HEK293 (cell line): Measurements from ENCODE around the gene MED28.
A peak's percentile ranks its signal among the peaks of the same experiment; 100 is the strongest.

Experiments
- CTCF ChIA-PET: fragments of 350-600 bp; formaldehyde crosslinking; extraction: SDS; loops from one replicate; lab custom pipeline; 2021; ENCODE audit warnings: antibody characterized with exemption; lab: Yijun Ruan, JAX
- POLR2A ChIA-PET: fragments of 300-600 bp; formaldehyde crosslinking; extraction: SDS; loops from one replicate; lab custom pipeline; 2020; ENCODE audit warnings: antibody characterized with exemption, inconsistent platforms; lab: Yijun Ruan, JAX
- H3K27ac ChIP-seq: fragments of 200-500 bp; sonication (Bioruptor generic); 2 replicates; pipeline ENCODE4 v1.5.1; 2014; ENCODE audit warnings: low read depth, low read length, control low read depth, inconsistent platforms; ENCODE audit errors: extremely low read depth
- H3K36me3 ChIP-seq, 2 experiments: fragments of 200-500 bp in 1 of 2; sonication (Bioruptor generic) in 1 of 2; 1 replicate in 1 of 2; 2 replicates in 1 of 2; pipeline ENCODE4 v1.5.1; 2014 to 2017; ENCODE audit warnings: inconsistent platforms in 2 of 2, low read length in 2 of 2; ENCODE audit not compliant: control insufficient read depth in 2 of 2, insufficient read depth in 1 of 2
- H3K4me1 ChIP-seq: fragments of 200-500 bp; sonication (Bioruptor generic); 2 replicates; pipeline ENCODE4 v1.5.1; 2014; ENCODE audit warnings: mild to moderate bottlenecking, low read length, inconsistent platforms; ENCODE audit not compliant: control insufficient read depth, insufficient read depth
- H3K4me3 ChIP-seq: 2 replicates; pipeline ENCODE4 v1.5.1; 2011; ENCODE audit warnings: low read depth, mild to moderate bottlenecking, control low read depth, low read length, moderate library complexity
- H3K9me3 ChIP-seq: fragments of 200-500 bp; sonication (Bioruptor generic); 2 replicates; pipeline ENCODE4 v1.5.1; 2014; ENCODE audit warnings: low read depth, low read length, inconsistent platforms; ENCODE audit not compliant: control insufficient read depth, insufficient read depth
- BCL11B ChIP-seq: fragments of 450-650 bp; formaldehyde crosslinking; IDR thresholded peaks from 2 replicates; pipeline ENCODE4 v1.5.1; 2016; ENCODE audit warnings: low read depth, missing biosample characterization, missing genetic modification characterization
- SP2 ChIP-seq: fragments of 450-650 bp; formaldehyde crosslinking; IDR thresholded peaks from 2 replicates; pipeline ENCODE4 v1.5.1; 2016; ENCODE audit warnings: missing biosample characterization, missing genetic modification characterization
- ZBTB21 ChIP-seq: fragments of 450-650 bp; formaldehyde crosslinking; IDR thresholded peaks from 2 replicates; pipeline ENCODE4 v1.5.1; 2017; ENCODE audit warnings: missing biosample characterization, missing genetic modification characterization
- ZBTB48 ChIP-seq: fragments of 450-650 bp; formaldehyde crosslinking; IDR thresholded peaks from 2 replicates; pipeline ENCODE4 v1.5.1; 2016; ENCODE audit warnings: missing biosample characterization, missing genetic modification characterization
- ZNF140 ChIP-seq: fragments of 450-650 bp; formaldehyde crosslinking; IDR thresholded peaks from 2 replicates; pipeline ENCODE4 v1.5.1; 2016; ENCODE audit warnings: missing biosample characterization, missing genetic modification characterization
- ZNF155 ChIP-seq: fragments of 450-650 bp; formaldehyde crosslinking; IDR thresholded peaks from 2 replicates; pipeline ENCODE4 v1.5.1; 2016; ENCODE audit warnings: missing biosample characterization, missing genetic modification characterization
- ZNF169 ChIP-seq: fragments of 450-650 bp; formaldehyde crosslinking; IDR thresholded peaks from 2 replicates; pipeline ENCODE4 v1.5.1; 2016; ENCODE audit warnings: missing biosample characterization, missing genetic modification characterization
- ZNF221 ChIP-seq: fragments of 450-650 bp; formaldehyde crosslinking; IDR thresholded peaks from 2 replicates; pipeline ENCODE4 v1.5.1; 2017; ENCODE audit warnings: missing biosample characterization, missing genetic modification characterization, borderline replicate concordance
- ZNF48 ChIP-seq: fragments of 450-650 bp; formaldehyde crosslinking; IDR thresholded peaks from 2 replicates; pipeline ENCODE4 v1.5.1; 2016; ENCODE audit warnings: missing biosample characterization, missing genetic modification characterization
- ZNF549 ChIP-seq: fragments of 450-650 bp; IDR thresholded peaks from 2 replicates; pipeline ENCODE4 v1.5.1; 2018; ENCODE audit warnings: missing biosample characterization, missing genetic modification characterization, mild to moderate bottlenecking, inconsistent platforms, moderate library complexity
- ZNF654 ChIP-seq: fragments of 450-650 bp; formaldehyde crosslinking; IDR thresholded peaks from 2 replicates; pipeline ENCODE4 v1.5.1; 2016; ENCODE audit warnings: low read depth, missing biosample characterization, missing genetic modification characterization
- ZNF677 ChIP-seq: fragments of 450-650 bp; IDR thresholded peaks from 2 replicates; pipeline ENCODE4 v1.5.0; 2018; ENCODE audit warnings: missing biosample characterization, mild to moderate bottlenecking, missing genetic modification characterization, moderate library complexity
- ZNF701 ChIP-seq: fragments of 450-650 bp; formaldehyde crosslinking; IDR thresholded peaks from 2 replicates; pipeline ENCODE4 v1.5.1; 2016; ENCODE audit warnings: missing biosample characterization, missing genetic modification characterization
- ZSCAN23 ChIP-seq: fragments of 450-650 bp; formaldehyde crosslinking; IDR thresholded peaks from 2 replicates; pipeline ENCODE4 v1.5.1; 2016; ENCODE audit warnings: missing biosample characterization, missing genetic modification characterization
- TF ChIP-seq, protein P1 (sequence below): fragments of 450-650 bp; formaldehyde crosslinking; IDR thresholded peaks from 2 replicates; pipeline ENCODE4 v1.5.1; 2016; ENCODE audit warnings: missing biosample characterization, missing genetic modification characterization
- TF ChIP-seq, protein P2 (sequence below): fragments of 450-650 bp; formaldehyde crosslinking; IDR thresholded peaks from 2 replicates; pipeline ENCODE4 v1.5.1; 2017; ENCODE audit warnings: missing biosample characterization, mild to moderate bottlenecking, missing genetic modification characterization, moderate library complexity
- TF ChIP-seq, protein P3 (sequence below): fragments of 450-650 bp; formaldehyde crosslinking; IDR thresholded peaks from 2 replicates; pipeline ENCODE4 v1.5.1; 2016; ENCODE audit warnings: missing biosample characterization, missing genetic modification characterization
- TF ChIP-seq, protein P4 (sequence below): fragments of 450-650 bp; formaldehyde crosslinking; IDR thresholded peaks from 2 replicates; pipeline ENCODE4 v1.5.1; 2016; ENCODE audit warnings: missing biosample characterization, missing genetic modification characterization, low read depth
- TF ChIP-seq, protein P5 (sequence below): fragments of 450-650 bp; formaldehyde crosslinking; IDR thresholded peaks from 2 replicates; pipeline ENCODE4 v1.5.0; 2017; ENCODE audit warnings: missing biosample characterization, missing genetic modification characterization, borderline replicate concordance

Gene MED28

DNA sequence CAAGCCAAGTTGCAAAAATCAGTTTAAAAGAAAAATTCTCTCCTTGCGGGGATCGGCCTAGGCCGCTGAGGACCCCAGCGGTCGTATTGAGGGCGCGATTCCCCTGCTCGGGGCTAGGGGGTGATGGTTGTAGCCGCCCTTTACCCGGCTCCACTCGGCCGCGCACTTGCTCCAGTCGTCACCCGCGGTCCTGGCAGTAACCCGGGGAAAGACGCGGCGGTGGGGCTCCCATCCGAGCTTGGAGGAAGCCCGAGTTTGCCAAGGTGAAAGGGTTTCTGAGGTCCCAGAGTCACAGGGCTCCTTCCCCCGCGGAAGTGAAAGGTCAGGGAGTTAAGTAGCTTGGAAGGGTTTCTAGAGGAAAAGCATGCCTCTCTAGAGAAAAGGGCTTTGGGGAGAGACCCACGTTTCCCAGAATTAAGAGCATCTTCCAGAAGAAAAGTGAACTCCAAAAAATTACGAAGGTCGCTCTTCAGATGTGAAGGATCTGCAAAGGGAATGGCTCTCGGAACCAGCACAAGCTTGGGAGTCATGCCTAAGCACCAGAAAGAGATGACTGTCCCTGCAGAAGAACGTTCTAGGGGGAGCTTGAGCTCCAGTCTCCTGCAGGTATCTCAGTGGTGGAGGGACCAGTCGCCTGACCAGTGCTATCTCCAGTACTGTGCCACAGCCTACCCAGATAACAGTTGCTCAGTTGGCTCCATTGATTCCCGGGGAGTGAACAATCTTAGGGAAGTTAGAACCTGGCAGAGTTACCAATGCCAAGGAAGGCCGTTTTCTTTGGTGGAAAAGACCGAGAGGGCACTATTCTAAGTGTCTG is 36.6 kb upstream of the MED28 start (continued):
- TF ChIP-seq, protein P1, sequence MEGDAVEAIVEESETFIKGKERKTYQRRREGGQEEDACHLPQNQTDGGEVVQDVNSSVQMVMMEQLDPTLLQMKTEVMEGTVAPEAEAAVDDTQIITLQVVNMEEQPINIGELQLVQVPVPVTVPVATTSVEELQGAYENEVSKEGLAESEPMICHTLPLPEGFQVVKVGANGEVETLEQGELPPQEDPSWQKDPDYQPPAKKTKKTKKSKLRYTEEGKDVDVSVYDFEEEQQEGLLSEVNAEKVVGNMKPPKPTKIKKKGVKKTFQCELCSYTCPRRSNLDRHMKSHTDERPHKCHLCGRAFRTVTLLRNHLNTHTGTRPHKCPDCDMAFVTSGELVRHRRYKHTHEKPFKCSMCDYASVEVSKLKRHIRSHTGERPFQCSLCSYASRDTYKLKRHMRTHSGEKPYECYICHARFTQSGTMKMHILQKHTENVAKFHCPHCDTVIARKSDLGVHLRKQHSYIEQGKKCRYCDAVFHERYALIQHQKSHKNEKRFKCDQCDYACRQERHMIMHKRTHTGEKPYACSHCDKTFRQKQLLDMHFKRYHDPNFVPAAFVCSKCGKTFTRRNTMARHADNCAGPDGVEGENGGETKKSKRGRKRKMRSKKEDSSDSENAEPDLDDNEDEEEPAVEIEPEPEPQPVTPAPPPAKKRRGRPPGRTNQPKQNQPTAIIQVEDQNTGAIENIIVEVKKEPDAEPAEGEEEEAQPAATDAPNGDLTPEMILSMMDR (tag by site-specific recombination): peak; percentile 54
- TF ChIP-seq, protein P2, sequence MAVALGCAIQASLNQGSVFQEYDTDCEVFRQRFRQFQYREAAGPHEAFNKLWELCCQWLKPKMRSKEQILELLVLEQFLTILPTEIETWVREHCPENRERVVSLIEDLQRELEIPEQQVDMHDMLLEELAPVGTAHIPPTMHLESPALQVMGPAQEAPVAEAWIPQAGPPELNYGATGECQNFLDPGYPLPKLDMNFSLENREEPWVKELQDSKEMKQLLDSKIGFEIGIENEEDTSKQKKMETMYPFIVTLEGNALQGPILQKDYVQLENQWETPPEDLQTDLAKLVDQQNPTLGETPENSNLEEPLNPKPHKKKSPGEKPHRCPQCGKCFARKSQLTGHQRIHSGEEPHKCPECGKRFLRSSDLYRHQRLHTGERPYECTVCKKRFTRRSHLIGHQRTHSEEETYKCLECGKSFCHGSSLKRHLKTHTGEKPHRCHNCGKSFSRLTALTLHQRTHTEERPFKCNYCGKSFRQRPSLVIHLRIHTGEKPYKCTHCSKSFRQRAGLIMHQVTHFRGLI (tag by site-specific recombination): no peak
- TF ChIP-seq, all 188 proteins: peak for 4

DNA sequence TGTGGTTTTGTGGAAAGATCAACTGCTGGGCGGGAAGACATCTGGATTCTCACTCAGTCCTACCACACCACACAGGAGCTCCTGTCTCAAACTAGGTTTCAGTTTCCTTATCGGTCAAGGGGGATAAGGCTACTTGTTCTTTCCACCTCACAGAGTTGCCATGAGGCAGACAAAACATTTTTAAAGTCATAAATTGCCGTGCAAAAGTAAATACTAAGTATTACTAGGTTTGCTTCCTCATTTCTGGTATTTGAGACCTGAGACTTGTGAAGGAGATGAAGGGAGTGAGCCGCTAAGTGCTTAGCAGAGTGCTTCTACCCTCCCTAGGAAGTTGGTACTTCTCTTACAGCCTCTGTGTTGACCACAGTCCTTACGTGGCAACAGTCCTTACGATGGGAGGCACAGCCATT is 36.0 kb upstream of the MED28 start:
- H3K4me1 ChIP-seq: no peaks in the 10 kb centered on the region
- no peak overlapping the region for H3K27ac ChIP-seq
- H3K9me3 ChIP-seq: no peaks in the 10 kb centered on the region
- H3K36me3 ChIP-seq: peaks cover 0 to 42% of the 10 kb centered on the region in 2 experiments; a peak in 1 of 3 replicates
- no peak overlapping the region for H3K4me3 ChIP-seq
- CTCF ChIA-PET: interaction anchor here (1.1 kb wide), 1 partner anchor 30 kb away, joined by 3 read pairs; no protein-coding TSS in a partner anchor
- POLR2A ChIA-PET: interaction anchor here (1.0 kb wide), 1 partner anchor 36 kb away, joined by 3 read pairs; the partner anchor contains the start of gene MED28
- TF ChIP-seq SP2 (tag by site-specific recombination) (no peak), ZNF155 (tag by site-specific recombination) (no peak), ZNF48 (tag by site-specific recombination) (no peak), ZNF221 (tag by site-specific recombination) (no peak), ZSCAN23 (tag by site-specific recombination) (no peak), ZNF654 (tag by site-specific recombination) (no peak), ZBTB48 (tag by site-specific recombination) (no peak), ZNF140 (tag by site-specific recombination) (no peak), ZNF549 (tag by site-specific recombination) (no peak), ZNF701 (tag by site-specific recombination) (no peak), ZBTB21 (tag by site-specific recombination) (no peak), ZNF169 (no peak), ZNF677 (tag by site-specific recombination) (no peak), BCL11B (tag by site-specific recombination) (no peak)
- TF ChIP-seq, protein P3, sequence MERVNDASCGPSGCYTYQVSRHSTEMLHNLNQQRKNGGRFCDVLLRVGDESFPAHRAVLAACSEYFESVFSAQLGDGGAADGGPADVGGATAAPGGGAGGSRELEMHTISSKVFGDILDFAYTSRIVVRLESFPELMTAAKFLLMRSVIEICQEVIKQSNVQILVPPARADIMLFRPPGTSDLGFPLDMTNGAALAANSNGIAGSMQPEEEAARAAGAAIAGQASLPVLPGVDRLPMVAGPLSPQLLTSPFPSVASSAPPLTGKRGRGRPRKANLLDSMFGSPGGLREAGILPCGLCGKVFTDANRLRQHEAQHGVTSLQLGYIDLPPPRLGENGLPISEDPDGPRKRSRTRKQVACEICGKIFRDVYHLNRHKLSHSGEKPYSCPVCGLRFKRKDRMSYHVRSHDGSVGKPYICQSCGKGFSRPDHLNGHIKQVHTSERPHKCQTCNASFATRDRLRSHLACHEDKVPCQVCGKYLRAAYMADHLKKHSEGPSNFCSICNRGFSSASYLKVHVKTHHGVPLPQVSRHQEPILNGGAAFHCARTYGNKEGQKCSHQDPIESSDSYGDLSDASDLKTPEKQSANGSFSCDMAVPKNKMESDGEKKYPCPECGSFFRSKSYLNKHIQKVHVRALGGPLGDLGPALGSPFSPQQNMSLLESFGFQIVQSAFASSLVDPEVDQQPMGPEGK (tag by site-specific recombination): no peak
- TF ChIP-seq, protein P4, sequence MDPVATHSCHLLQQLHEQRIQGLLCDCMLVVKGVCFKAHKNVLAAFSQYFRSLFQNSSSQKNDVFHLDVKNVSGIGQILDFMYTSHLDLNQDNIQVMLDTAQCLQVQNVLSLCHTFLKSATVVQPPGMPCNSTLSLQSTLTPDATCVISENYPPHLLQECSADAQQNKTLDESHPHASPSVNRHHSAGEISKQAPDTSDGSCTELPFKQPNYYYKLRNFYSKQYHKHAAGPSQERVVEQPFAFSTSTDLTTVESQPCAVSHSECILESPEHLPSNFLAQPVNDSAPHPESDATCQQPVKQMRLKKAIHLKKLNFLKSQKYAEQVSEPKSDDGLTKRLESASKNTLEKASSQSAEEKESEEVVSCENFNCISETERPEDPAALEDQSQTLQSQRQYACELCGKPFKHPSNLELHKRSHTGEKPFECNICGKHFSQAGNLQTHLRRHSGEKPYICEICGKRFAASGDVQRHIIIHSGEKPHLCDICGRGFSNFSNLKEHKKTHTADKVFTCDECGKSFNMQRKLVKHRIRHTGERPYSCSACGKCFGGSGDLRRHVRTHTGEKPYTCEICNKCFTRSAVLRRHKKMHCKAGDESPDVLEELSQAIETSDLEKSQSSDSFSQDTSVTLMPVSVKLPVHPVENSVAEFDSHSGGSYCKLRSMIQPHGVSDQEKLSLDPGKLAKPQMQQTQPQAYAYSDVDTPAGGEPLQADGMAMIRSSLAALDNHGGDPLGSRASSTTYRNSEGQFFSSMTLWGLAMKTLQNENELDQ (tag by site-specific recombination): no peak
- TF ChIP-seq, protein P5, sequence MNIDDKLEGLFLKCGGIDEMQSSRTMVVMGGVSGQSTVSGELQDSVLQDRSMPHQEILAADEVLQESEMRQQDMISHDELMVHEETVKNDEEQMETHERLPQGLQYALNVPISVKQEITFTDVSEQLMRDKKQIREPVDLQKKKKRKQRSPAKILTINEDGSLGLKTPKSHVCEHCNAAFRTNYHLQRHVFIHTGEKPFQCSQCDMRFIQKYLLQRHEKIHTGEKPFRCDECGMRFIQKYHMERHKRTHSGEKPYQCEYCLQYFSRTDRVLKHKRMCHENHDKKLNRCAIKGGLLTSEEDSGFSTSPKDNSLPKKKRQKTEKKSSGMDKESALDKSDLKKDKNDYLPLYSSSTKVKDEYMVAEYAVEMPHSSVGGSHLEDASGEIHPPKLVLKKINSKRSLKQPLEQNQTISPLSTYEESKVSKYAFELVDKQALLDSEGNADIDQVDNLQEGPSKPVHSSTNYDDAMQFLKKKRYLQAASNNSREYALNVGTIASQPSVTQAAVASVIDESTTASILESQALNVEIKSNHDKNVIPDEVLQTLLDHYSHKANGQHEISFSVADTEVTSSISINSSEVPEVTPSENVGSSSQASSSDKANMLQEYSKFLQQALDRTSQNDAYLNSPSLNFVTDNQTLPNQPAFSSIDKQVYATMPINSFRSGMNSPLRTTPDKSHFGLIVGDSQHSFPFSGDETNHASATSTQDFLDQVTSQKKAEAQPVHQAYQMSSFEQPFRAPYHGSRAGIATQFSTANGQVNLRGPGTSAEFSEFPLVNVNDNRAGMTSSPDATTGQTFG (tag by site-specific recombination): no peak
- TF ChIP-seq, all 188 proteins: peak for 0
